Kidney capillary endothelial cell (primary cell): Measurements from ENCODE around the gene GNLY.

Experiments used
- DNase-seq: peaks from one replicate; pipeline ENCODE4 v3.0.0-alpha.2; 2018; ENCODE audit warnings: low spot score

Gene GNLY

GRCh38 chr2:85728883-85729824 is 35.0 kb downstream of the GNLY start:
- DNase-seq: peak; percentile 77

- no peak for DNase-seq
Observed at GRCh38 chr2:85729825-85730510, 35.8 kb downstream of the GNLY start.

DNA sequence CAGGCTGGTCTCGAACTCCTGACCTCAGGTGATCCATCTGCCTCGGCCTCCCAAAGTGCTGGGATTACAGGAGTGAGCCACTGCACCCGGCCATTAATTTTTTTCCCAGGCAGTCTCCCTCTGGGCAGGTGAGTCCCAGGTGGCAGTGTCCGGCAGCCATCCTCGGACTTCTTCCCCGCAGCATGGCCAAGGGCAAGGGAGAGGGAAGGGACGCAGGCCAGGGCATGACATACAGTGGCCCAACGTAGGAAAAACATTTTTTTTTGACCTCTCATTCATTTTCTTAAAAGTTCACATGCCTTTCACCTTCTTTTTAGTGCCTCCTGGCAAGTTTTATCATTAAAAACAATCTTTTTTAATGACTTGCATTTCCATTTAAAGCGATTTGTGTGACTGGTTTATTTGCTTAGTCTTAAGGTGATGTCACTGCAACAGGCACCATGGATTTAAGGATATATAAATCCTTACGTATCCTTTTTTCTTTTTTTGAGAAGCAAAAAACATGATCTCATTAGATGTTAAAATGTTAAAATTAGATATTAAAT is 36.6 kb downstream of the GNLY start:
- no peak for DNase-seq

GRCh38 chr2:85731606-85732005 is 37.4 kb downstream of the GNLY start:
- no peak for DNase-seq

DNA sequence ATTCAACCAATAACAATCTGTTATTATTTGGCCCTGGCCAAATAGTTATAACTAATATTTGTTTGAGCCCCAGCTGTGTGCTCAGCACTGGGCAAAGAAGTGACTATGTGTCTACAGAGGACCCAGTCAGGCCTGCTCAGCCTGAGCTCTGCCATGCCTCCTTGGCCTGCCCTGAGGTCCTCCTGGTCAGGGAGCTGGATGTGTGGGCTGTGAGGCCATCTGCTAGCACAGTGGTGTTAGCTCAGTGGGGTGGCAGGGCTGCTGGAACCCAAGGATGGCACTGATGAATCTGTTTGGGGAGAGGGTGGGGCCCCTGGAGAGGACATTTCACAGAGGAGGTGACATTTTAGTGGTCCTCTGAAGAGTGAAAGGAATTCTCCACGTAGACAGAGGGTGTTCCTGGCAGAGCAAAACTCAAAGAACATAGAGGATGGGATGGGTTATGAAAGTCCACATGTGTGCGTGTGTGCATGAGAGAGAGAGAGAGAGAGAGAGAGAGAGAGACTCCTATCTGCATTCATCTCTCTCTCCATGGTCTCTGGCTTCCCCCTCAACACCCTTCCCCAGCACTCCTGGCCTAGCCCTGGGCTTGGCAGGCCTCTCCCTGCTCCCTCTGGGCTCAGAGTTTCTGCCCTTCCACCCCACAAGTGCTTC is 38.4 kb downstream of the GNLY start:
- no peak for DNase-seq

GRCh38 chr2:85733121-85733960 is 39.2 kb downstream of the GNLY start:
- DNase-seq: no peak

DNA sequence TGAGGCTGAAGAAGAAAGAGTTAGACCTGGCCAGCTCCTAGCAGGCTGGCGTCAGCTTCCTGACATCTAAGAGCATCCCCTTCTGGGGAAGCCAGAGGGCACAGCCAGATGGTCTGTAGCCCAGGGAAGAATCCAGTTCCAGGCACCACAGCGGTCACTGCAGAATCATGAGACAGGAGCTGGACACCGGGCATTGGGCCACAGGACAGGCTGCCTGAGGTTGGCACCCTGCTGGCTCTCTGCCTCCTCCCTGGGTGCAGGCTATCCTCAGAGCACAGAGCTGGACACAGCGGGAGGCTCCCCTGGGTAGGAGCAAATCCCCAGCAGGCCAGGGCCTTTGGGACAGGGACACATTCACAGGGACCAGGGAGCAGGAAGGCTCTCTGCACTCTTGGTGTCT is 39.9 kb downstream of the GNLY start:
- DNase-seq: no peak

GRCh38 chr2:85734942-85735608 is 40.9 kb downstream of the GNLY start:
- DNase-seq: peak; percentile 94

DNA sequence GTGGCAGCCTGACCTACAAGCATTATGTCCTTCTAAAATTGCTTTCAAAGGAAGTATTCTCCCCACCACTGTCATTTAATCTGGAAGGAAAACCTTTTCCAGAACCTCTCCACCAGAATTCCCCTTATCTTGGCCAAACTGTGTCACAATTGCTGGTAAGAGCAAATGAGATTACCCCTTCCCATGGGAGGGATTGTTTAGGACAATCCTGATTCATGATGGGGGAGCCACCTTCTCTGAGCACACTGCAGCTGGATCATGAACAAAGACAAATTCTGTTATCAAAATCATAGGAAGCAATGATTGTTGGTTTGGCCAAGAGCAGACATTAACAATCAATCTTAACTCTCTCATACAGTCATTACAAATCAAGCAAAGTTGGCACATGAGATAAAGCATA is 41.5 kb downstream of the GNLY start:
- no peak for DNase-seq

- no peak for DNase-seq
Observed at GRCh38 chr2:85736456-85737355, 42.5 kb downstream of the GNLY start.

GRCh38 chr2:85737481-85737880 is 43.3 kb downstream of the GNLY start:
- DNase-seq: no peak

- no peak for DNase-seq
Observed at GRCh38 chr2:85737961-85738360, 43.8 kb downstream of the GNLY start.

- no peak for DNase-seq
Observed at GRCh38 chr2:85740193-85740592, 46.0 kb downstream of the GNLY start.

GRCh38 chr2:85741211-85741832 is 47.2 kb downstream of the GNLY start:
- no peak for DNase-seq

DNA sequence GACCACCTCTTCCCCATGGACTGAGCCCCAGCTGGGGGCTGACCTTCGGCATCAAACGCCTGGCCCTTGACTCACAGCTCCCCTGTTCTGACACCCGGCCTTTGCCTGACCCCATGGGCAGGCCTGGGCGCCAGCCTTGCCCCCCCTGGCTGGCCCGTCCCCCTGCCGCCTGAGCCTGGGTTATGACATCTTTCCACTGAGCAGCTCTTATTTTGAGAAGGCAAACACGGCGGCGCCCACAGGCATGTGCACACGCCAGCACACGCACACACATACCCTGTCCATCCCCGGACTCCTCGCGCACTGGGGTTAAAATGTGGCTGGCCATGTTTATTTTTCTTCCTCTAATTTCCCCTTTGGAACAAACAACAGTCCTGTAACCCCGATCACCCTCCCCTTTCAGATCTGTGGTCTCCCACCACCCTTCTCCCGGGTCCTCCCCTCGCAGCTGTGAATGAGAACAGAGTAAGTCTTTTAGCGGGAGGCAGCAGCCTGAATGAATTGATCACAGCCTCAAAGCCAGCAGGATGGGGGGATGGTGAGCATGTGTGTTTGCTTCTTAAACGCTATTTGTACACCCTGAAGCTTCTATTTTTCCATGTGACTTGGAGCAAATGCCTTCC is 47.8 kb downstream of the GNLY start:
- DNase-seq: peak; percentile 69

GRCh38 chr2:85743304-85743978 is 49.3 kb downstream of the GNLY start:
- no peak for DNase-seq

GRCh38 chr2:85744055-85744454 is 49.9 kb downstream of the GNLY start:
- DNase-seq: no peak
